Esophagus squamous epithelium (tissue), 5 donors: Measurements from ENCODE around the gene ADAMTS2. TPM values are rescaled to one million over a fixed set of nuclear protein-coding genes. Genes with fewer than 3 reads are reported as not detected.

Experiments used
- DNase-seq: peaks from one replicate; lab custom pipeline; 2025; lab: John Stamatoyannopoulos, UW
- H3K27ac ChIP-seq, 4 donors: fragments of 200-600 bp; sonication (generic); one replicate each; pipeline ENCODE4 v1.5.1; 2016 to 2019; ENCODE audit warnings: mild to moderate bottlenecking in 1 of 4
- H3K27me3 ChIP-seq, 4 donors: fragments of 200-600 bp; sonication (generic); 1 replicate in 3 of 4; 2 replicates in 1 of 4; pipeline versions ENCODE4 v1.5.1 to v1.6.0; 2017 to 2021; ENCODE audit warnings: antibody characterized with exemption in 1 of 4
- H3K36me3 ChIP-seq, 3 donors: fragments of 200-600 bp; sonication (generic); one replicate each; pipeline ENCODE4 v1.5.1; 2016 to 2019
- H3K4me1 ChIP-seq, 3 donors: fragments of 200-600 bp; sonication (generic); one replicate each; pipeline ENCODE4 v1.5.1; 2017 to 2019
- H3K4me3 ChIP-seq, 4 donors: fragments of 200-600 bp; sonication (generic); 1 replicate in 3 of 4; 2 replicates in 1 of 4; pipeline ENCODE4 v1.5.1; 2016 to 2019; ENCODE audit warnings: mild to moderate bottlenecking in 2 of 4, moderate library complexity in 1 of 4
- H3K9me3 ChIP-seq, 3 donors: fragments of 200-600 bp; sonication (generic); one replicate each; pipeline ENCODE4 v1.5.1; 2016 to 2019
- POLR2A ChIP-seq, 4 donors: fragments of 450-650 bp; IDR thresholded peaks; one replicate each; pipeline ENCODE4 v1.6.1; 2017; ENCODE audit warnings: antibody characterized with exemption in 4 of 4, mild to moderate bottlenecking in 4 of 4, moderate library complexity in 3 of 4
- WGBS, 2 donors: methylation state at CpG; one replicate each; pipeline ENCODE4 v1.1.5; 2018; 5-methylcytosine and 5-hydroxymethylcytosine counted together
- intact Hi-C: fragments of 100-400 bp; cut with DNase I; formaldehyde crosslinking; loops from one replicate; pipeline ENCODE4 v1.15.0; 2022
- total RNA-seq, 4 donors: library from RNA; depleted of rRNA; stranded (reverse); fragments of >200 nt; gene quantifications; one replicate each; pipeline ENCODE4 v1.1.0, GENCODE V29; 2016
- TF ChIP-seq, protein P1 (sequence below), 6 experiments: fragments of 450-650 bp in 4 of 6; fragments of 200-600 bp in 2 of 6; sonication (generic) in 2 of 6; IDR thresholded peaks; one replicate each; pipeline ENCODE4 v1.5.1; 2016 to 2019; ENCODE audit warnings: antibody characterized with exemption in 6 of 6, mild to moderate bottlenecking in 4 of 6, moderate library complexity in 4 of 6
- donor health status: DM: yes; HTN: yes; CAD: no.

ADAMTS2 gene
- total RNA-seq, 4 donors from 2014 or later, result 1.3 to 10.3 (median 5.2) TPM

DNA sequence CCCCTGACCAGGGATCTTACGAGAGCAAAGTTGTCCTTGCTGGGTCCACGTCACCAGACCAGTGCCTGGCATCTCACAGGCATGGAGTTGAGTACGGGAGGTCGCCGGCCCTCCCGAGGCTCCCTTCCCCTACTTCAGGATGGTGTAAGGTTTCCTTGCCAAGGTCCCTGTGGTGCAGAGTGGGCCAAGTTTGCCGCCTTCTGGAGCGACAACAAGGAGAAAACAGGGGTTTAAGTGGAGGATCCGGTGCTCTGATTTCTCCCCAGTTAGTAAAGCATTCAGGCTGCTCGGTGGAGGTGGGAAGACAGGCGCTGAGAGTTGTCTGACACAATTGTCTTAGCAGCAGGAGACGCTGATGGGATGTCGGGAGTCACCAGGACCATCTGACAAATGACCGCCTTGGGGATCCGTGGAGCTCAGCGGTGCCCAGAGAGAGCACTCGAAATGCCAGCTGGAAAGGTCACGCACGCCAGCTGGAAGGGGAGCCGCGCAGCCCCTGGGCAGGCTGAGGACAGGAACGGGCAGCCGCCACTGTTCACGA, 37.3 kb downstream of the ADAMTS2 start:
- H3K9me3 ChIP-seq, result peaks cover 0 to 5% (median 0%) of the 10 kb centered on the region in 3 donors
- no peaks in the 10 kb centered on the region for H3K4me1 ChIP-seq
- no peak for DNase-seq
- no peak overlapping the region for H3K27ac ChIP-seq
- intact Hi-C loops, result no loop called here
- no peaks in the 10 kb centered on the region for H3K36me3 ChIP-seq
- no peaks in the 10 kb centered on the region for H3K27me3 ChIP-seq
- H3K4me3 ChIP-seq, result no peak overlapping the region
- WGBS, 2 donors, result 80 to 82% methylated on average over 9 to 19 of the region's 24 CpGs
- TF ChIP-seq, protein P1, sequence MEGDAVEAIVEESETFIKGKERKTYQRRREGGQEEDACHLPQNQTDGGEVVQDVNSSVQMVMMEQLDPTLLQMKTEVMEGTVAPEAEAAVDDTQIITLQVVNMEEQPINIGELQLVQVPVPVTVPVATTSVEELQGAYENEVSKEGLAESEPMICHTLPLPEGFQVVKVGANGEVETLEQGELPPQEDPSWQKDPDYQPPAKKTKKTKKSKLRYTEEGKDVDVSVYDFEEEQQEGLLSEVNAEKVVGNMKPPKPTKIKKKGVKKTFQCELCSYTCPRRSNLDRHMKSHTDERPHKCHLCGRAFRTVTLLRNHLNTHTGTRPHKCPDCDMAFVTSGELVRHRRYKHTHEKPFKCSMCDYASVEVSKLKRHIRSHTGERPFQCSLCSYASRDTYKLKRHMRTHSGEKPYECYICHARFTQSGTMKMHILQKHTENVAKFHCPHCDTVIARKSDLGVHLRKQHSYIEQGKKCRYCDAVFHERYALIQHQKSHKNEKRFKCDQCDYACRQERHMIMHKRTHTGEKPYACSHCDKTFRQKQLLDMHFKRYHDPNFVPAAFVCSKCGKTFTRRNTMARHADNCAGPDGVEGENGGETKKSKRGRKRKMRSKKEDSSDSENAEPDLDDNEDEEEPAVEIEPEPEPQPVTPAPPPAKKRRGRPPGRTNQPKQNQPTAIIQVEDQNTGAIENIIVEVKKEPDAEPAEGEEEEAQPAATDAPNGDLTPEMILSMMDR (IDR thresholded peaks at IDR 0.05), result no peak

DNA sequence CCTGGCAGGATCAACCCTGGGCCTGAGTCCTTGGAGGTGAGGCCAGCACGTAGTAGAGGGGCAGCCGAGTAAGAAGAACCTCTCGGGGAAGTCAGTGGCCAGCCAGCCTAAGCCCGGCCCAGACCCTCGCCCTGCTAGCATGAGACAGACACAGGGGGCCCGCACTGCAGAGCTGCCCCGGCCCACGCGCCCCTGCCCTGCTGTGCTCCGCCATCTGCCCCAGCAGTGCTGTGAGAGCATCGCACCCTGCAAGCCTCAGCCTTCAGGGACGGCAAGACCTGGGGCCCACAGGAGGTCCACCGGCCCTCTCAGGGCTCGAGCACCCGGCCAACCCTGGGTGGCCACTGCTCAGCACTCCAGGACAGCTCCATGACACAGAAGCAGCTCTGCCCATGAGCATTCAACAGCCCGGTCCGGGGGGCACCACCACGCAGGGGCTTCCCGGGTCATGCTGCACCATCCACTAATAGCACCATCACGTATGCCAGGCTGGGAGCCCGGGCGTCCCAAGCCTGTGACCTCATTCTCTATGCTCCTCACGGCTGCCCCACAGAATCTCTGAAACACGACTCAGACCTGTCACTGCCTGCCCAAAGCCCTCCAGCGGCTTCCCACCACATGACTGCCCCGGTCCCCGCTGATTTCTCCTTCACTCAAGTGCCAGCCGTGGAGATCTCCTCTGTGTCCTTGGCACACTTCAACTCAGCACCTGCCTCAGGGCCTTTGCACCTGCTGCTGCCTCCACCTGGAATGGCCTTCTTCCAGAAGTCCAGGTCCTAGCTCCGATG, 38.1 kb downstream of the ADAMTS2 start:
- H3K27me3 ChIP-seq, result no peaks in the 10 kb centered on the region
- DNase-seq, result no peak
- 72 to 81% methylated on average over 10 to 11 of the region's 29 CpGs for WGBS, 2 donors
- no peaks in the 10 kb centered on the region for H3K36me3 ChIP-seq
- peaks cover 0 to 5% (median 0%) of the 10 kb centered on the region in 3 donors for H3K9me3 ChIP-seq
- no peak overlapping the region for H3K27ac ChIP-seq
- TF ChIP-seq, protein P1 (IDR thresholded peaks at IDR 0.05), result no peak
- TF ChIP-seq POLR2A (IDR thresholded peaks at IDR 0.05), result no peak
- no peak overlapping the region for H3K4me3 ChIP-seq
- intact Hi-C loops, result no loop called here
- no peaks in the 10 kb centered on the region for H3K4me1 ChIP-seq

DNA sequence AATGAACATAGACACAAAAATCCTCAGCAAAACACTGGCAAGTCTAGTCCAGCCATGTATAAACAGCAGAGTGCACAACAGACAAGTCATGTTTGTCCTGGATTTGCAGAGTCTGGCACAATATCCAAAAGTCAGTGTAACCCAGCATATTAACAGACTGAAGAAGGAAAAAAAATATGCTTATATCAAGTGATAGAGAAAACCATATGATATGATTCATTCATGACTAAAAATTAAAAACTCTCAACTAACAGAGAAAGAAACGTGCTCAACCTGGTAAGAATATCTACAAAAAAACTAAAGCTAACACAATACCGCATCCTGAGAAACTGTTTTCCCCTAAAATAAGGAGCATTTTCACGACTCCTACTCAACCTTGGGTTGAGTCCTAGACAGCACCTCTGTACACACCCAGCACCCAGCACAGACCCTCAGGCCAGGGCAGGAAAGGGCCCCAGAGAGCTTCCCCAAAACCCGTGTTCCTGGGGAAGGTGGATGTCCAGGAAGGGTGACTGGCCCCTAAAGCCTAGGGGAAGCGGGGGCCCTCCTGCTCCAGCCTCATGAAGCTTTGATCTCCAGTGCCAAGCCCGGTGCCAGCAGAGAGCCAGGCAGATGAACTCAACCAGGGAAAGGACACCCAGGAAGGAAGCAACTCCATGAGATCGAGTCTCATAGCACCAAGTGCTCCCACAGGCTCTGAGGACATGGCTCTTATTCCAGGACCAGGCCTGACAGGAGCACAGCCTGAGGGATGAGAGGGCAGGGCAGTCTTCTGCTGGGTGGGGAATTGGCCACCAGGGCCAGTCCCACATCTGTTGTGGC, 38.9 kb downstream of the ADAMTS2 start:
- Histone ChIP-seq H3K36me3 (no peaks in the 10 kb centered on the region), H3K4me1 (no peaks in the 10 kb centered on the region), H3K27me3 (no peaks in the 10 kb centered on the region), H3K27ac (no peak overlapping the region), H3K9me3 (peaks cover 0 to 5% (median 0%) of the 10 kb centered on the region in 3 donors), H3K4me3 (no peak overlapping the region)
- 82 to 98% methylated on average over 3 to 6 of the region's 7 CpGs for WGBS, 2 donors
- DNase-seq, result no peak
- TF ChIP-seq, protein P1 (IDR thresholded peaks at IDR 0.05), result no peak
- TF ChIP-seq POLR2A (IDR thresholded peaks at IDR 0.05), result no peak
- intact Hi-C loops, result no loop called here

DNA sequence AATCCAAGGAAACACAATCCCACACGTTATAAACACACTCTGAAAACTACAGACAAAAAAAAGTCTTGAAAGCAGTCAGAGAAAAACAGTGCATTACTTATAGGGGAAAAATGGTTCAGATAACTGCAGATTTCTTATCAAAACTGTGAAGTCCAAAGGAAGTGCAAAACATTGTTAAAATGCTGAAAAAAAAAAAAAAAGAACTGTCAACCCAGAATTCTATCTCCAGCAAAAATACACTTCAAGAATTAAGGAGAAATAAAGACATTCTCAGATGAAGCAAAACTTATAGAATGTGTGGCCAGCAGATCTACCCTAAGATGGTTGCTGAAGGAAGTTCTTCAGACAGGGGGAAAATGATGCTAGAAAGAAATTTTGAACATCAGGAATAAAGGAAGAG, 40.4 kb downstream of the ADAMTS2 start:
- Histone ChIP-seq H3K4me3 (no peak overlapping the region), H3K27ac (no peak overlapping the region), H3K4me1 (no peaks in the 10 kb centered on the region), H3K9me3 (peaks cover 0 to 5% (median 0%) of the 10 kb centered on the region in 3 donors), H3K36me3 (no peaks in the 10 kb centered on the region), H3K27me3 (no peaks in the 10 kb centered on the region)
- no peak for TF ChIP-seq POLR2A (IDR thresholded peaks at IDR 0.05)
- TF ChIP-seq, protein P1 (IDR thresholded peaks at IDR 0.05), result no peak
- intact Hi-C loops, result no loop called here
- no peak for DNase-seq
- WGBS, 2 donors, result 60 to 65% methylated on average over 1 of the region's 1 CpG
